Stimulated activated CD8-positive, alpha-beta memory T cell treated with anti-CD3 and anti-CD28 coated beads, Interleukin-7, amount 100 ng/mL, for 4 hours (primary cell): ENCODE results near the gene ATP11A.
A peak's percentile ranks its signal among the peaks of the same experiment; 100 is the strongest.
"Not testable (repeated sequence)": the region's sequence is repeated elsewhere in the genome, so short reads cannot be mapped to it uniquely, and the experiment has no call there.

Experiments
- DNase-seq, 2 donors: peaks; one replicate each; pipeline ENCODE4 v3.0.0-alpha.2; 2020; ENCODE audit warnings: low read depth in 2 of 2

ATP11A gene

GRCh38 chr13:112857914-112858490 is 168.2 kb downstream of the ATP11A start:
- DNase-seq: no peak

DNA sequence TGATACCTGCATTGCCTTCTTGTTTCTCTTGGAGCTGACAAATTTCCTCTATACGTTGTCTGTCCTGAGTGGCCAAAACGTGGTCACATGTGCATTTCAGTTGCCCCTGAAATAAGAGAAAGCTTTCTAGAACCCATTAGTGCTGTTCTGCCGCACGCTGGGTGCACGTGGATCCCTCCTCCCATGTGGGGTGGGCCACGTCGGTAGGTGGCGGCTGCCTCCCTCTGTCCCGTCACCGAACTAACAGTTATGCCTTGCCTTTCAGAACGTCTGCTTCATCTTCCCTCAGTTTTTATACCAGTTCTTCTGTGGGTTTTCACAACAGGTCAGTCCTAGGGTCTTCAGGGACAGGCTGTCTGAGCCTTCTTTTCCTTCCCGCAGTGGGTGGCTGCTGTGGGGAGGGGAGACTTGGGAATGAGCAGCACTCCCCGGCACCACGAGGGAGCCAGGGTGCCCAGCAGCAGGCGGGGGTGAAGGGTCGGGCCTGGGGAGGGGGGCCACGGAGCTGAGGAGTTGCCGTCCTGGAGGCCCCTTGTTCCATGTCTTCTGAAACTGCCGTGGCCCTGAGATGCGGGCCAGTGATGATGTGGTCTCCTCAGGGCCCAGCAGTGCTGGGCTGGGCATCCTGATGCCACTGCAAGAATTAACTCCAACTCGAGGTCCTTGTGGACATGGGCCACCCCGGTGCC is 169.4 kb downstream of the ATP11A start:
- DNase-seq: no peak

DNA sequence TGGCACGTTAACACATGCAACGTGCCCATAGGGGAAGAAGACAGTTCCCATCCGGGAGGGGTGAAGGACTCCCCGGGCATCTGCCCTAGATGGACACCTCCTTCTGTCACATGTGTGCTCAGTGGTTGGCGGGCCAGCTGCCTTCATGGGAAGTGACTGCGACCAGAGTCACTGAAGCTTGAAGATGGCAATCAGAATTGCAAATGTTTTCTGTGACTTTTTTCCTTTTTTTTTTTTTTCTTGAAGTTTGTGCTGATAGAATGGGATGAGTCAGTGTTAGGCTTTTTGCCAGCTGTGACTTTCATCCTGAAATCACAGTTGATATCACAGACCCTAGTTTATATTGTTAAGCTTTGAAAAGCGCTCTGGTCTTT is 170.0 kb downstream of the ATP11A start:
- no peak for DNase-seq

DNA sequence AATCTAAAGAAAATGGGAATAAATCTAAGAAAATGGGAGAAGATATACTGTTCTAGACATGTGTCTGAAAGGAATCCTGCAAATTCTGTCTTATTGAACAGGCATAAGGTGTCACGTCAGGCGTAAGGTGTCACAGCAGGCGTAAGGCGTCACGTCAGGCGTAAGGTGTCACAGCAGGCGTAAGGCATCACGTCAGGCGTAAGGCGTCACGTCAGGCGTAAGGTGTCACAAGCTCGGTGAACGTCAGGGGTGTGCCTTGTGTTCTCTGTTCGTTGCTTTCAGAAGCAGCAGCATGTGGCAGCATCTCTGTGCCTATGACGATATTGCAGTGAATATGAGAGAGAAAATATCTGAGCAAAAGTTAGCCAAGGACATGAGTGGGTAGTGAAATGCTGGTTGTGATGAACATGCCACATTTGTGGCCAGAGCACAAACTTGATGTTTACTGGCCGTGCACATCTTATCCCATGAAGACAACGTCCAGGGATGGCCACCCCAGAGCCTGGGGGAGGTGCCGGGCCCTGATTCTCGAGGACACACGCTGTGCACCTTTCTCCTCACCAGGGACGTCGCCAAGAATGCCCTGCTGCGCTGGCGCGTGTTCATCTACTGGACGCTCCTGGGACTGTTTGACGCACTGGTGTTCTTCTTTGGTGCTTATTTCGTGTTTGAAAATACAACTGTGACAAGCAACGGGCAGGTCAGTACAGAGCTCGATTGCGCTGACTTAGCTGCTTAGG is 172.2 kb downstream of the ATP11A start:
- no peak for DNase-seq

DNA sequence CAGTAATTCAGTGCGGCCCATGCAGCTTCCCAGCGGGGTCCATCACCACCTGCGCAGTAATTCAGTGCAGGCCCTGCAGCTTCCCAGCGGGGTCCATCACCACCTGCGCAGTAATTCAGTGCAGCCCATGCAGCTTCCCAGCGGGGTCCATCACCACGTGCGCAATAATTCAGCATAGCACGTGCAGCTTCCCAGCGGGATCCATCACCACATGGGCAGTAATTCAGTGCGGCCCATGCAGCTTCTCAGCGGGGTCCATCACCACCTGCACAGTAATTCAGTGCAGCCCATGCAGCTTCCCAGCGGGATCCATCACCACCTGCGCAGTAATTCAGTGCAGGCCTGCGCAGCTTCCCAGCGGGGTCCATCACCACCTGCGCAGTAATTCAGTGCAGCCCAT is 173.5 kb downstream of the ATP11A start:
- not testable (repeated sequence) for DNase-seq

DNA sequence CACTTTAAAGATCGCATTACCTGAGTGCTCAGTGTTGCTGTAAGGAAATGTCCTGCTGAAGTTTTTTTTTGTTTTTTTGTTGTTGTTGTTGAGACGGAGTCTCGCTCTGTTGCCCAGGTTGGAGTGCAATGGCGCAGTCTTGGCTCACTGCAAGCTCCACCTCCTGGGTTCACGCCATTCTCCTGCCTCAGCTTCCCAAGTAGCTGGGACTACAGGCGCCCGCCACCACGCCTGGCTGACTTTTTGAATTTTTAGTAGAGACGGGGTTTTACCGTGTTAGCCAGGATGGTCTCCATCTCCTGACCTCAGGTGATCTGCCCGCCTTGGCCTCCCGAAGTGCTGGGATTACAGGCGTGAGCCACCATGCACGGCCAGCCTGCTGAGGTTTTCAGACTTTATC is 175.6 kb downstream of the ATP11A start:
- DNase-seq: not testable (repeated sequence)

- DNase-seq: no peak
Observed at GRCh38 chr13:112867301-112867711, 177.5 kb downstream of the ATP11A start.

- DNase-seq: no peak
Observed at GRCh38 chr13:112868308-112868707, 178.5 kb downstream of the ATP11A start.

GRCh38 chr13:112869202-112870050 is 179.6 kb downstream of the ATP11A start:
- DNase-seq: no peak

DNA sequence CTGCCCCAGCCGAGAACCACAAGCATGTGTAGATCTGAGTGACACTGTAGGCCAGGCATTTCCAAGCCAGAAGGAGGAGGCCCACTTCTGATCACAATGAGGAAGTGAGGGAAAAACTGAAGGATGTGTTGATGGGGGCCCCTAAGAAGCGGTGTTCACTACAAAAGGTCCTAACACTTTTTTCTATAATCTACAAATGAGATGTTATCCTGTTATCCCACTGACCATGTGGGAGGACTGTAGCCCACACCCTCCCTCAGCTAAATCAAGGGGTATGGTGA is 180.2 kb downstream of the ATP11A start:
- DNase-seq: no peak

DNA sequence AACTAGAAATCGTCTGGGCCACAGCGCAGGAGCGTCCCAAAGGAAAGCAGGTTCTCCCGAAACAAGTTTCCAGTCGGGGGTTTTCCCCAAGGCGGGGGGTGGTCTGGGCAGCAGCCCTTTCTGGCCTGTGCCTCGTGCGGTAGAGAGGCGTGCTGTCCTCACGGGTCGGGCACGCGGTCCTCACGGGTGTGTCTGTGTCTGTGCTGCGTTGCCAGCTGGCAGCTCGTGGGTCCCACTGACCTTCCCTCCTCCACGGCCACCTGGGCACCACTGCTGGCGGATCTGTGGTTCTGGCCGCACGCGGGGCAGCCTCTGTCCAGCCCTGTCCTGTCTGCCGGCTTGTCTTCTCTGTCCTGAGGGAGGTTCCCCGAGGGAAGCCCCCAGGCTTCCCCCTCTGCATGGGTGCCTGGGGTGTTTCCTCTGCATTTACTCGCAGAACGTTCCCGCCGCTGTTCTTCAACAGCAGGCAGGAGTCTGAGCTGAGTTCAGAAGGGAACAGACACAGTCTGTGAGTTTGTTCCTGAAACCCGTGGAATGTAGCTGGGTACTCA is 181.0 kb downstream of the ATP11A start:
- DNase-seq: no peak

DNA sequence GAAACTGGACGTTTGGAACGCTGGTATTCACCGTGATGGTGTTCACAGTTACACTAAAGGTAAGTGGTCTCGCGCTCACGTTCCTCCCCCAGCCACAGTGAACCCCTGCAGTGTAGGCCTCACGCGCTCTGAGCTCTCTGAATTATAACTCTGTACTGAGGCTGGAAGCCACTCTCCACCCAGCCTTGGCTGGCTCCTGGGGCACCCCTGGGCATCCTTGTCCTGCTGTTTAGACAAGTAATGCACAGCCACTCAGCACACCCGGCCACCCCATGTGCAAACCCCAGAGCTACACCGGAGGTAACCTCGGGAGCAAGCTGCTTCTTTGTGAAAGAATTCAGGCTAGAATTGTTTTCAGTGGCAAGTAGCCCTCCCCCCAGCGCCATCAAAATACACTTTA is 181.9 kb downstream of the ATP11A start:
- DNase-seq: no peak

DNA sequence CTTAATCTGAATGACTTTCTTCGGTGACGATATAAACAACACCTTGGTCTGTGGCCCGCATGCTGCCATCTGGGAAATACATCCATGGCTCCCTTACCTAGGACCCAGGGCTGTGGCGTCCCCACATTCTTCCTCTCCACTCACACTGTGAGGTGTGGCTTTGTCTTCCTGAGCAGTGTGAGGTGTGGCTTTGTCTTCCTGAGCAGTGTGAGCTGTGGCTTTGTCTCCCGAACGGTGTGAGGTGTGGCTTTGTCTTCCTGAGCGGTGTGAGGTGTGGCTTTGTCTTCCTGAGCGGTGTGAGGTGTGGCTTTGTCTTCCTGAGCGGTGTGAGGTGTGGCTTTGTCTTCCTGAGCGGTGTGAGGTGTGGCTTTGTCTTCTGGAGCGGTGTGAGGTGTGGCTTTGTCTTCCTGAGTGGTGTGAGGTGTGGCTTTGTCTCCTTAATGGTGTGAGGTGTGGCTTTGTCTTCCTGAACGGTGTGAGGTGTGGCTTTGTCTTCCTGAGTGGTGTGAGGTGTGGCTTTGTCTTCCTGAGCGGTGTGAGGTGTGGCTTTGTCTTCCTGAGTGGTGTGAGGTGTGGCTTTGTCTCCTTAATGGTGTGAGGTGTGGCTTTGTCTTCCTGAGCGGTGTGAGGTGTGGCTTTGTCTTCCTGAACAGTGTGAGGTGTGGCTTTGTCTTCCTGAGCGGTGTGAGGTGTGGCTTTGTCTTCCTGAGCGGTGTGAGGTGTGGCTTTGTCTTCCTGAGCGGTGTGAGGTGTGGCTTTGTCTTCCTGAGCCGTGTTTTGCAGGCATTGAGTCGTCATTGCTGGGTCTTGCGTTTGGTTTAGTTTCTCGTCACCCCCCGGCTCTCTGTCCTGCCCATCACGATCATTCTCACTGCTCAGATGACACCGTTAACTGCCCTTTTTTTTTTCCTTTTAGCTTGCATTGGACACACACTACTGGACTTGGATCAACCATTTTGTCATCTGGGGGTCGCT is 183.1 kb downstream of the ATP11A start:
- peak; percentile 8 to 11 for DNase-seq

DNA sequence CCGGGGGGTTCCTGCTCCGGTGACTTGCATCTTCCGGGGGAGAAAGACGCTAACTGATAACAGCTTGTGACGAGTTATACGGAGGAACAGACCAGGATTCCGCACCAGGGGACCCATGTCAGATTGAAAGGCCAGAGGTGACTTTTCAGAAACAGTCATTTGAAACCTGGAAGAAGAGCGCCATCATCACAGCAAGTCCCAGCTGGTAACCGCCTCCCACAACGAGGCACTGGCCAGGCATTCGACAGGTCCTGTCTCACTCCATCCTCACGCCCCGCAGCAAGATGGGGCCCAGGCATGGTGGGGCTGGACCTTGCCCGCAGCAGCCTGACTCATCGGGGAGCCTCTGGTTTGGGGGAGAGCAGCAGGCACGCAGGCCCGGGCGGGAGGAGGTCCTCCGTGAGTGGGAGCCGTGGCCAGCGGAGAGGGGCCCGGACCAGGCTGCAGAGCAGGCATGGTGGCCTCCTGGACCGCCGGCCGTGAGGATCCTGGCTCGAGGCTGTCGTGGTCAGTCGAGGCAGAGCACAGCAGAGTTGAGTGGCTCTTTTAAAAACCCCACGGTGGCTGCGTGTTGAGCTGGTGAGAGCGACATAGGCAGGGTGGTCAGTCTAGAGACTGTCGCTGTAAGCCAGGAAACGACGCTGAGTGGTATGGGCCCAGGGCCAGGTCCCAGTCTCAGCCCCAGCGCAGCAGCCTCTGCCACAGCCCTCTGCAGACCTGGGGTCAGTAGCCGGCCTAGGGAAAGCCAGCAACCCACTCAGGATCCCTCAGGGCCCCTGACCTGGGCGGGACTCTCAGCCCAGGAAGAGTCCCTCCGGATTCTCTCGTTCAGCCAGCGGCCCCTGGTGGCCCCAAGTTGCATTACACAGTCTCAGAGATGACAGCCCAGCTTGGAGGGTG is 184.3 kb downstream of the ATP11A start:
- DNase-seq: peak; percentile 24 to 57

DNA sequence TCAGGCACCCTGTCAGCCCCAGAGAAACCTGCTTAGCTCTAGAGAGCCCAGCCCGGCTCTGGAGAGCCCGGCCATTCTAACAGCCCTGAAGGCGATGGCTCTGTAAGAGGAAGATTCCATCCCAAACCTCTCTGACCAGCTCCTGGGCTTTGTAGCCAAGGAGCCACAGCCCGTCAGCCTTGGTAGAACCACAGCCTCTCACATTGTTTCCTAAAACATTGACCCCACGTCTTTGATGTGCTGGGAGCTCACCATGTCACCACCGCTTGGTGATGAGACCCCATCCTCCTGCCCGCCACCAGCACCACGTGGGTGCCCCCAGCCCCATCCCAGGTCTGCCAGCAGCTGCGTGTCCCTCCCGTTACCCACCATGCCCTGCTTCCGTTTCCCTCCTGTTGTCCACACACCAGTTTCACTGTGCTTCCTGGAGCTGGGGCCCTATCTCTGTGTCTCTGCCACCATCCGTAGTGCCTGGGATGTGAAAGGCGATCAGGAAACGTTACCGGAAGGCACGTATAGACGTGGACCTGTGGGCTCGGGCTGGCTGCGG is 185.0 kb downstream of the ATP11A start:
- no peak for DNase-seq

DNA sequence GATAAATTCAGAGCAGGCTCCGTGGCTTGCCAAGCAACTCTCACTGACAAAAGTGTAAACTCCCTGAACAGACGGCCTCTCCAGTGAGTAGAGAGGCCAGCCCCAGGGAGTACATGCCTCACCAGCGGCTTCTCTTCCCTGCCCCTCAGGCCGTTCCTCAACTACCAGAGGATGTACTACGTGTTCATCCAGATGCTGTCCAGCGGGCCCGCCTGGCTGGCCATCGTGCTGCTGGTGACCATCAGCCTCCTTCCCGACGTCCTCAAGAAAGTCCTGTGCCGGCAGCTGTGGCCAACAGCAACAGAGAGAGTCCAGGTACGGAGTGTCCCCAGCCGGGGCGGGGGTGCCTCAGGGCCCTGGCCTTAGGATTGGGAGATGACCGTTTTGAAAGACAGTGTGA is 185.8 kb downstream of the ATP11A start:
- DNase-seq: no peak

DNA sequence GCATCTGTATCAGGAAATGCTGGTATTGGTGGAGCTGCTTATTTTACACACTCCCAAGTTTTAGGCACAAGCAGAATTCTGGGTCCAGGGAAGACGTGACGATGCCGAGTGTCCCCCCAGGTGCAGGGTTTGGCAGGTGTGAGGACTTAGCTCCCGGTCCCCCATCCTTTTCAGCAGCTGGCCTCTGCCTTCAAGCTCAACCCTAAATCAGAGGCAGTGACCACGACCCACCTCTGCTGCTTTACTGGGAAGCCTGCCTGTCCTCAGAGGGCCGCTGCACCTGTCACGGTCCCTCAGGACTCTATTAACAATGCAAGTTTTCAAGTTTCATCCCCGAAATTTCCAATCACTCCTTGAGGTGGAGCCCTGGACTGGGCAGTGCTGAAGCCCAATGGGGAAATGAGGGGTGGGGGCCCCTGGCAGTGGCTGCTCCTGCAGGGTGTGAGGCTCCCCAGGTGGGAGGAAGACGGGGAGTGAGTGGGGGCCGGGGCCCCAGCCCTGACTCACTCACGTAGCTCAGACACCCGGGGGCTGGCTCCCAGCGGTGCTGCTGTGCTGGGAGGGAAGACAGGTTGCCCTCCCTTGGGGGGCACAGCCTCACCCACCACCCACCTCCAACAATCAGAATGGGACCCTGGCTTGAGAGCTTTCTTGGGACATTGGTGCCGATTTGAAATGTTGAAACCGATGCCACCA is 186.6 kb downstream of the ATP11A start:
- DNase-seq: no peak

- no peak for DNase-seq
Observed at GRCh38 chr13:112877066-112877465, 187.2 kb downstream of the ATP11A start.

DNA sequence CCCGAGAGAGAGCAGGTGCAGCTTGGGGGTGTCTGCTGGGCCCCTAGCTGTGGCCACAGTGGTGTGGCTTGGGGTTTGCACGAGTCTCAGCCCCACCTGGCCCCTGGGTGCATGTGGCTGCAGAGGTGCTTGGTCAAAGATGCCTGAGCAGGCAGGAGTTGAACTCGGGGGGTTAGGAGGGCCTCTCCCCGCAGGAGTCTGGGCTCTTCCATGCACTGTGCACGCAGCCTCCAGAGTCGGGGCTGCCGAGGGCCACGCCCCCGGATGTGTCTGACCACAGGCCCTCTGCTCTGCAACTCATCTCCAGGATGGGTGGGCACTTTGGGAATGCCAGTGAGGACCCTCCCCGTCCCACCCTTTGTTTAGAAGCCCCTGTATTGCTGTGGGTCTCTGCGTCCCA is 187.7 kb downstream of the ATP11A start:
- DNase-seq: no peak
